Progenitor cell of endocrine pancreas (in vitro differentiated cells): ENCODE results near the gene NTF3. TPM values are rescaled to one million over a fixed set of nuclear protein-coding genes. Genes with fewer than 3 reads are reported as not detected.

ENCODE experiments used
- DNase-seq: peaks from one replicate; pipeline ENCODE4 v3.0.0; 2021; ENCODE audit warnings: low spot score; ENCODE audit not compliant: unreplicated experiment
- H3K27ac Mint-ChIP-seq: 2 replicates; pipeline ENCODE4 v1.8.0; 2021; ENCODE audit warnings: mild to moderate bottlenecking, moderate library complexity, mixed read lengths
- H3K27me3 Mint-ChIP-seq: 2 replicates; pipeline ENCODE4 v1.8.0; 2021; ENCODE audit warnings: mixed read lengths
- H3K36me3 Mint-ChIP-seq: 2 replicates; pipeline ENCODE4 v1.8.0; 2022; ENCODE audit warnings: mixed read lengths; ENCODE audit not compliant: insufficient read depth
- H3K4me1 Mint-ChIP-seq: 2 replicates; pipeline ENCODE4 v1.8.0; 2021; ENCODE audit warnings: low read depth, mixed read lengths
- H3K4me3 Mint-ChIP-seq: 2 replicates; pipeline ENCODE4 v1.8.0; 2021; ENCODE audit warnings: low read depth, mild to moderate bottlenecking, moderate library complexity, mixed read lengths
- H3K9me3 Mint-ChIP-seq: 2 replicates; pipeline ENCODE4 v1.8.0; 2021; ENCODE audit warnings: low read depth, mixed read lengths
- CTCF ChIP-seq: fragments of 200-600 bp; sonication (generic); IDR thresholded peaks from one replicate; pipeline ENCODE4 v1.5.0; 2021; ENCODE audit warnings: antibody characterized with exemption, mild to moderate bottlenecking; ENCODE audit not compliant: unreplicated experiment
- total RNA-seq: library from RNA; stranded (reverse); gene quantifications from 2 replicates; pipeline ENCODE4 v1.2.1, GENCODE V29; 2021

NTF3 gene
- total RNA-seq, 1 donor from 2014 or later: 1.2 TPM

DNA sequence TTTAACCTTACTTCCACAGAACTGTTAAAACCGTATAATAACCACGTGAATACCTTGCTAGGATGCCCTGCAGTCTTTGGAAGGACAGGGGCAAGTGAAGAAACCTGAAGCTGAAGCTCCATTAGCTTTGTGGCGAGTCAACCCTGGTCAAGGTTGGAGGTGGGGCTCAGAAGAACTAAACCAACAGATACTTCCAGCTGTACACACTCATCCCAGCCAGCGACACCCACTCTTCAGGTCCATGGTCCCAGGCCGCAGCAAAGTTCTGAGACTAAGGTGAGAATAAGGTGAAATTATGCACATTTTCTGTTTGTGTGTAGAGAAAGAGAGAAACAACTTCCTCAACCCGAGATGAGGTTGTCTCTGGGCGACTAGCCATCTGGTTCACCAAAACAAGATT is 77.6 kb downstream of the NTF3 start:
- H3K9me3 Mint-ChIP-seq: no peaks in the 10 kb centered on the region

DNA sequence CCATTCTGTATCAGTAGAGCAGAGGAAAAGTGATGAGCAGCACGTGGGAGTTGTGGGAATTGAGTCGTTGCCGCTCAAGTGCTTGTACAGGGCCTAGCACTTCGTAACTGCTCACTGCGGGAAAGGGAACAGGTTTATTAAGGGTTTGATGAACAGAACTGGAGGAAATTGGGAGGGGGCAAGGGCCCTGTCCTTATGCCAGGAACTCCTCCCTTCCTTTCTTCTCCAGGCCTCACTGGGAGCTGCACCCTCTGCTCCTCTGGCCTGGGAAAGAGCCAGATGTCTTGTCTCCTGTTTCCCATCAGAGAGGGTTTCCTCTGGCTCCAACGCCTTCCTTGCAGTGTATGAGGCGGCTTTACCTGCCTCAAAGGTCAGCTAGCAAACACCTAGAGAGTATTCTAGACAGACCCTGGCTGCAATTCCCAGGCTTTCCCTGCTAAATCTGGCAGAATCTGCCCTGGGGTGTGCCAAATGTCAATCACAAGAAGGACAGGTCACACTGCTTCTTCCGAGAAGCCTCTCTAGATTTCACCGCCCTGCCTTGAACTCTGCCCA is 78.4 kb downstream of the NTF3 start:
- Mint-ChIP-seq H3K27ac (peak overlapping the region; percentile 58), H3K36me3 (no peaks in the 10 kb centered on the region), H3K4me1 (peaks cover 1% of the 10 kb centered on the region), H3K4me3 (no peak overlapping the region), H3K27me3 (peaks cover 66% of the 10 kb centered on the region), H3K9me3 (no peaks in the 10 kb centered on the region)
- no peak for TF ChIP-seq CTCF
- DNase-seq: no peak

More for the DNA sequence above, 77.6 kb downstream of the NTF3 start:
- DNase-seq: no peak
- Mint-ChIP-seq H3K4me1 (peaks cover 1% of the 10 kb centered on the region), H3K4me3 (no peak overlapping the region), H3K36me3 (no peaks in the 10 kb centered on the region), H3K27ac (no peak overlapping the region), H3K27me3 (peaks cover 64% of the 10 kb centered on the region)
- TF ChIP-seq CTCF: no peak

DNA sequence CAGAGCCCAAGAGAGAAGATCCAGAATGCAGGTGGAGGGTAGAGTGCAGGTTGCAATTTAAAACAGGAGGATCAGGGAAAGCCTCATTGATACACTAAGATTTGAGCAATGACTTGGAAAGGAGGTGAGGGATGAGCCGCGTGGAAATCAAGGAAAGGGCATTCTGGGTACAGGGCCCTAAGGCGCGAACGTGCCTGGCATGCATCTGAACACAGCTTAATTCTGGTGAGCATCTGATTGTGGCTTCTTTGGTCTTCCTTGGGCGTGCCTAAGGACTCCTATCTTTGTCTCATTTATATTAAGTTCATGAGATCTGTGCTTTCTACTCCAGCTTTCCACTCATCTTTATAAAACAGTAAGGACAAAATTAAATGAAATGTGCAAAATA is 79.3 kb downstream of the NTF3 start:
- Mint-ChIP-seq H3K36me3 (no peaks in the 10 kb centered on the region), H3K27ac (no peak overlapping the region), H3K4me3 (no peak overlapping the region), H3K27me3 (peaks cover 60% of the 10 kb centered on the region), H3K9me3 (no peaks in the 10 kb centered on the region), H3K4me1 (peaks cover 1% of the 10 kb centered on the region)
- no peak for DNase-seq
- TF ChIP-seq CTCF: no peak

GRCh38 chr12:5511644-5512600 is 80.0 kb downstream of the NTF3 start:
- DNase-seq: peak; percentile 23
- peaks cover 1% of the 10 kb centered on the region for H3K4me1 Mint-ChIP-seq
- no peaks in the 10 kb centered on the region for H3K9me3 Mint-ChIP-seq
- TF ChIP-seq CTCF: peak; percentile 68
- H3K27me3 Mint-ChIP-seq: peaks cover 53% of the 10 kb centered on the region
- H3K27ac Mint-ChIP-seq: no peak overlapping the region
- H3K4me3 Mint-ChIP-seq: no peak overlapping the region
- H3K36me3 Mint-ChIP-seq: no peaks in the 10 kb centered on the region

GRCh38 chr12:5512601-5512970 is 80.7 kb downstream of the NTF3 start:
- TF ChIP-seq CTCF: no peak
- Mint-ChIP-seq H3K4me3 (no peak overlapping the region), H3K9me3 (no peaks in the 10 kb centered on the region), H3K27ac (no peak overlapping the region), H3K4me1 (peaks cover 1% of the 10 kb centered on the region), H3K27me3 (peaks cover 47% of the 10 kb centered on the region), H3K36me3 (no peaks in the 10 kb centered on the region)
- peak; percentile 7 for DNase-seq
